Non-pigmented ciliary epithelial cell (primary cell): ENCODE results near the gene STMN3.
"Not testable (repeated sequence)": the region's sequence is repeated elsewhere in the genome, so short reads cannot be mapped to it uniquely, and the experiment has no call there.

ENCODE experiments used
- DNase-seq: peaks from one replicate; pipeline ENCODE4 v3.0.0-alpha.2; 2010; ENCODE audit warnings: low read depth

Gene STMN3

DNA sequence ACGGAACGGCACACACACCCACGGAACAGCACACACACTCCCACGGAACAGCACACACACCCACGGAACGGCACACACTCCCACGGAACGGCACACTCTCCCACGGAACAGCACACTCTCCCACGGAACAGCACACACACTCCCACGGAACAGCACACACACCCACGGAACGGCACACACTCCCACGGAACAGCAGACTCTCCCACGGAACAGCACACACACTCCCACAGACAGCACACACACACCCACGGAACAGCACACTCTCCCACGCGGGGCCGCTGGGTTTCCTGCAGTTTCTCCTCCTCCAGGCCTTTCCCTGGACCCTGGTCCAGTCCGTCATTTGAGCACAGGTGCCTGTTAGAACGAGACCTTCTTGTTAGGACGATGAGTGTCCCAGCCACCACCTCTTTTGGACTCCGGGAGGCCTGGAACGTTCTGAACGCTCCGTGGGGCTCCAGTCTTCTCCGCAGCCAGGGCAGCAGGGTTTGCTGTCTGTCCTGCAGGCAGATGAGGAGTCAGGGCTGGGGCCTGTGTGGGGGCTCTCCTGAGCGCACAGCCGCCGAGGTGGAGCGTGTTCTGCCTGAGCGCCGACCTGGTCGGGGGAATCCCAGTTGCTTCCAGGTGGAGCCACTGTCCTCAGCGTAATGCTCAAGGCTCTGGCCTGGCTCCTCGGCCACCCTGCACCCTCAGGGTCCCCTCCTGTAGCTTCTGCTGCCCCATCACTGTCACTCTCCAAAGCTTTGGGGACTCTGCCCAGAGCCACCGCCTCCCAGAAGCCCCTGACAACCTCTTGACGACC lies 25.6 kb upstream of the STMN3 start:
- no peak for DNase-seq

DNA sequence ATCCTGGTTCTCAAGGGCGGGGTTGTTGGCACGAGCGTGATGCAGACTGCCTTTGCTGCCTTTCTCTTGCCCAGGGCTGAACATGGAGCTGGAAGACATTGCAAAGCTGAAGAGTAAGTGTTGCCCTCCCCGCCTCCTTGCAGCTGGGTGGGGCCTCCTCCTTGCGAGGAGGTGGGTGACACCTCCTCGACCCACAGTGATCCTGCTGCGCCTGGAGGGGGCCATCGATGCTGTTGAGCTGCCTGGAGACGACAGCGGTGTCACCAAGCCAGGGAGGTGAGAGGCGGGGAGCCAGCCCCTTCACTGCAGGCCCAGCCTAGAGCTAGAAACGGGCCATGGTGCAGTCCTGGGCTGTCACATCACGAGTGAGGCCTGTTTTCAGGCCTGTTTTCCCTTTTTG lies 24.8 kb upstream of the STMN3 start:
- no peak for DNase-seq

DNA sequence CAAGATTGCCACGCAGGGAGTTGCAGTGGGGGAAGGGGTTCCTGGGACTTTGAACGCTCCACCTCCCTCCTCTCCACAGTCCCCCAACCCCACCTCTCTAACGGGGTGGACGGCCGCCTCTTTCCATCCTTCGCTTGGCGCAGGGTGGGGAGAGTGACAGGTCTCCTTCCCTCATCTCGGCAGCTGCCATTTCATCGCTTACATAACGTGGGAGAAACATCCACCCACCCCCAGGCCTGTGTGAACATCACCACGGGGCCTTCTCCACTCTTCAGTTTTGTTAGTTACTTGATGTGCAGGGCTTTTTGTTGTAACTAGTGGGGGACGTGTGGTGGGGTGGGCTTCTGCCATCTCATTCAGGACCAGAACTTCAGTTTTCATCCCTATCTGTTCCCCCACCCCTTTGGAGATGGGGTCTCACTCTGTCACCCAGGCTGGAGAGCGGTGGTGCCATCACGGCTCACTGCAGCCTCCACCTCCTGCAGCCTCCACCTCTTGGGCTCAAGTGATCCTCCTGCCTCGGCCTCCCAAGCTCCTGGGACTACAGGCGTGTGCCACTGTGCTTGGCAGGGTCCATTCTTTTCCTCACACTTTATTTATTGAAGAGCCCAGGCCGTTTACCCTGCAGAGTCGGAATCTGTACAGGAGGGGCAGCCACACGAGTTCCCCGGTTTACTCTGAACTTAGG lies 22.6 kb upstream of the STMN3 start:
- no peak for DNase-seq

DNA sequence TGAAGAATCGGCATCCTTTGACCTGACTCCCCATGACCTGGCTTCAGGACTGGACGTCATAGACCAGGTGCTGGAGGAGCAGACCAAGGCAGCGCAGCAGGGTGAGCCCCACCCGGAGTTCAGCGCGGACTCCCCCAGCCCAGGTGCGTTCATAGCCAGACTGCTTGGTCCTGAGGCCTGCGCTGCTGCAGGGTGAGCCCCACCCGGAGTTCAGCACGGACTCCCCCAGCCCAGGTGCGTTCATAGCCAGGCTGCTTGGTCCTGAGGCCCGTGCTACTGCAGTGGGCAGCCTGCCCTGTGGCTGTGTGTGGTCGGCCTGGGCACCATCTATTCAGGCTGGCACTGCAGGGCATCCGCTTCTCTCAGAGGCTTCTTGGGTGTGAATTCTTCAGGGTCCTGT lies 20.7 kb upstream of the STMN3 start:
- DNase-seq = no peak

DNA sequence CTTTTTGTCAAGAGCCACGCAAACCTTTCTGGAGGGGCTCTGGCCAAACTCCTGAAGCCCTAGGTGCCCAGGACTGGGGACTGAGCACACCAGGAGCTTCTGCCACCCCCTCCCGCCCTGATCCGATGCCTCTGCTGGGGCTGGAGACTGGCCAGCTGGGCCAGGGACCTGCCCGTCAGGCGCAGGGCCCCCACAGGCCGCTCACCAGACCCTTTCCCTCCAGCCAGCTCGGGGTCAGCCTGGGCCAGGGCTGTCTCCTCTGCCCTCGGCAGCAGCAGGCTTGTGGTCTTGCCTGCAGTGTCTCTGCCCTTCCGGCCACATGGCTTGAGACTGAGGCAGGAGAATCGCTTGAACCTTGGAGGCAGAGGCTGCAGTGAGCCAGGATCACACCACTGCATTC lies 19.4 kb upstream of the STMN3 start:
- DNase-seq = no peak

DNA sequence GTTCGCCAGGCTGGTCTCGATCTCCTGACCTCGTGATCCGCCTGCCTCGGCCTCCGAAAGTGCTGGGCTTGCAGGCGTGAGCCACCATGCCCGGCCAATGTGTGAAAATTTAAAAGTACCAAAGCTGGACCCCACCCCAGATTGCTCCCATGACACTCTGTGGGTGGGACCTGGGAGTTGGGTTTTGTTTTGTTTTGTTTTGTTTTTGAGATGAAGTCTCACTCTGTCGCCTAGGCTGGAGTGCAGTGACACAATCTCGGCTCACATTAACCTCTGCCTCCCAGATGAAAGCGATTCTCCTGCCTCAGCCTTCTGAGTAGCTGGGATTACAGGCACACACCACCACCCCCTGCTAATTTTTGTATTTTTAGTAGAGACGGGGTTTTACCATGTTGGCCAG lies 18.5 kb upstream of the STMN3 start:
- DNase-seq = not testable (repeated sequence)

DNA sequence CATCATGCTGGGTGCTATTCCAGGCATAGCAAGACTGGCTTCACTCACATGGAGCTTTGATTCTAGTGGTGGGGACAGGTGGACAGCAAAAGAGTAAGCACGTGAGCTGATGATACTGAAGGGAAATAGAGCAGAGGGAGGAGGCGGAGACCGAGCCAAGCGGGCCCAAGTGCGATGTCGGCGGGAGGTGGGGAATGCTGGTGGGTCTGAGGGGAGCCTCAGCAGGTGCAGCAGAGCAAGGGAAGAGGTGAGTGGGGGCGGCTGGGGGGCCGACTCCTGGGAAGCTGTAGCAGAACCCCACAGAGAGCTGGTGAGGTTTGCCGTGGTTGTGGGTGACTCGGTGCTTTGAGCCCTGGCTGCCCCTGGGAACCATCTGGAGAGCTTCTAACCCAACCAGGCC lies 15.1 kb upstream of the STMN3 start:
- no peak for DNase-seq

DNA sequence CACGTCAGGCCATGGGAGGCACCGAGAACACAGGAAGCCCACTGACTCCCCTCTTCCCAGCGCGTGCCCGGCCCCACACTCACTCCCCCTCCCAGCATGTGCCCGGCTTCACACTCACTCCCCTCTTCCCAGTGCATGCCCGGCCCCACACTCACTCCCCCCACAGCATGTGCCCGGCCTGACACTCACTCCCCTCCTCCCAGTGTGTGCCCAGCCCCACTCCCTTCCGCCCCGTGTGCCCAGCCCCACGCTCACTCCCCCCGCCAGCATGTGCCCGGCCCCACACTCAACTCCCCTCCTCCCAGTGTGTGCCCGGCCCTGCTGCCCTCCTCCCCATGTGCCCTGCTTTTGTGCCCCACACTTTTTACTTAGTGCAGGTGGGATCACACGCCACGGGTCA lies 14.6 kb upstream of the STMN3 start:
- DNase-seq = no peak

- DNase-seq = no peak
These were observed 12.5 kb upstream of the STMN3 start for GRCh38 chr20:63665708-63666107.

DNA sequence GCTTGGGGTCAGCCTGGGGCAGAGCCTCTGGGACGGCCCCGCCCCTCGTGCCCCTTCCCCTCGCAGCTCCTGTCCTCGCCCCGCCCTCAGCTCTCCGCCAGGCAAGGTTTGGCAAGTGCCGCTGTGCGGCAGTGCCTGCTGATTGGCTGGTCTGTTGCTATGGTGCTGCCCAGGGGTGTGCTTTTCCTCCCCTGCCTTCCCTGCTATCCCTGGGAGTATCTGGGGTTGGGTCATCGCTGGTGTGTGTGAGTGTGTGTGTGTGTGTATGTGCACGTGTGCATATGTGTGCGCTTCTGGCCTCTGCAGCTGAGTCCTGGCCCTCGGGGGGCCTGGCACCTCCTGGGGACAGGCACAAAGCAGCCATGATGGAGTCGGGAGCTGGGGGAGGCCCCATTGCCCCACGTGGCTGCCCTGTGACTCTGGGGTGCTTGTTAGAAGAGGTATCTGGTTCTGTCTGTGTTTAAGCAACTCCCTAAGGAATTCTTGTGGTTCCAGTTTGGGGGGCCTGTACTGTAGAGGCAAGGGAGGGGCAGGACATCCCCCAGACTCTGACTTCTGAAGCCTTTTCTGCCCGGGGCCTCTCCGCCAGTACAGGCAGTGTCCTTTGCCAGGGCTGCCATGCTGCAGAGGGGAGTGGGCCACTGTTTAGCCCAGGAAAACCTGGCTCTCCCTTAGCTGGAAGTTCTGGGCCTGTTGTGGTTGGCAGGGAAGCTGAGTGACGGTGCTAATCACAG lies 11.8 kb upstream of the STMN3 start:
- DNase-seq = no peak

- no peak for DNase-seq
These were observed 11.1 kb upstream of the STMN3 start for GRCh38 chr20:63664143-63664851.

GRCh38 chr20:63663332-63664066 lies 10.3 kb upstream of the STMN3 start:
- DNase-seq = no peak

GRCh38 chr20:63662813-63663189 lies 9.6 kb upstream of the STMN3 start:
- DNase-seq = no peak

GRCh38 chr20:63661959-63662812 lies 9.0 kb upstream of the STMN3 start:
- no peak for DNase-seq

GRCh38 chr20:63661108-63661507 lies 7.9 kb upstream of the STMN3 start:
- no peak for DNase-seq

DNA sequence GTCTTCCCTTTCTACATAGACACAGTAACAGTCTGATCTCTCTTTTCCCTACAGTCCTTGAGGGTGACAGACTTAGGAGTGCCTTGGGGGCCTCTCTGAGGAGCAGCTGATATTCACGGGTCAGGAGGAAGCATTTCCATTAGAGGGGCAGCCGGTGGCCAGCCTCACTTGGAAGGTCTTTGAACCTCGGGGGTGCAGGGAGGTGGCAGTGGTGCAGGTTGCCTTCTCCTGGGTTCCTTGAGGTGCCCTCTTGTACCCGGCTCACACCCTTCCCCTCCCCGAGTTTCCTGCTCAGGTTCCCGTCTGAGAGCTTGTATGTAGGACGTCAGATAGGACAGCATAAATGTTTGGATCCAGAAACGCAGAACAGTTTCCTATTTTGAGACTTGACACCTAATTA lies 7.4 kb upstream of the STMN3 start:
- DNase-seq = no peak

GRCh38 chr20:63660174-63660573 lies 7.0 kb upstream of the STMN3 start:
- DNase-seq = not testable (repeated sequence)

DNA sequence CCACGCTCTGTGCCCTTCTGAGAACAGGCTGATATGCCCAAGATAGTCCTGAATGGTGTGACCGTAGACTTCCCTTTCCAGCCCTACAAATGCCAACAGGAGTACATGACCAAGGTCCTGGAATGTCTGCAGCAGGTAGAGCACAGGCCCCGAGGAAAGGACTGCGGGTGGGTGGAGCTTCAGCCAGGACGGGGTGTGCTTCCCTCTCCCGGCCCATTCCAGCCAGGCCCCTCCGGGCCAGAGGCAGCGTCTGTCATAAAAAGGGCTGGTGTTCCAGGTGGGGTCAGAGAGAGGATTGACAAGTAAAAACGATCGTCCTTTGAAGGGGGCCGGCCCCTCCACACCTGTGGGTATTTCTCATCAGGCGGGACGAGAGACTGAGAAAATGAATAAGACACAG lies 6.1 kb upstream of the STMN3 start:
- DNase-seq = no peak

DNA sequence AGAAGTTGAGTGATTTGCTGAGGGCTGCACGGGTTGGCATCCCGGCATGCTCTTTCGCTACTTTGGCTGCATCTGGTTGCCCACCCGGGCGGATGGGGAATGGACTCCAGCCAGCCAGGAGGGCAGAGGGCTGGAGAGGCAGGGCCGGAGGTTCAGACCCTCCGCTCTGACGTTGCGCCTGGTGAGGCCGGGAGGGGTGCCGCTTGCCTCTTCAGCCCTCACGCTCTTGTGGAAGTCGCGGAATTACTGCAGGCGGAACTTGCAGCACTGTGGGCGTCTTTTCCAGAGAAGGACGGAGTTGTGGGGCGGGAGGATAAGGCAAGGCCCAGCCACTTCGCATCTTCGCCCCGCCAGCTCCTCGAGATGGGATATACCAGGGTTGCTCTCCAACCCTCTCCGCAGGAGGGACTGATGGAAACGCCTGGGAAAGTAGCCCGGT lies 5.5 kb upstream of the STMN3 start:
- DNase-seq = no peak

- DNase-seq = no peak
These were observed 4.9 kb upstream of the STMN3 start, which contains the start of gene RTEL1 for GRCh38 chr20:63657937-63658748. Gene RTEL1, plus strand, starts transcription at chr20:63658312. Its CDS starts 1,091 bp downstream, at chr20:63659403.
